ENCODE data around the gene NKD1.

DNA sequence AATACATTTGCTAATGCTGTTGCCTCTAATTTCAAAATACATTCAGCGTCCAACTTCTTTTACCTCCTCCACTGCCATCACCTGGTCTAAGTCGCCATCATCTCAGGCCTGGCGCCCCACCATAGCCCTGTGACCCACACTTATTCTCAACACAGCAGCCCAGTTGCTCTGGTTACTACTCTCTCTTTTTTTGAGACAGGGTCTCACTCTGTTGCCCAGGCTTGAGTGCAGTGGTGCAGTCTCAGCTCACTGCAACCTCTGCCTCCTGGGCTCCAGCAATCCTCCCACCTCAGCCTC lies 7.5 kb upstream of the NKD1 start:
- TF ChIP-seq CTCF (IDR thresholded peaks at IDR 0.05) = no peak
- TF ChIP-seq POLR2AphosphoS5 (IDR thresholded peaks at IDR 0.05) = no peak
